WTC11 (cell line): ENCODE results near the gene STK32C. TPM values are rescaled to one million over a fixed set of nuclear protein-coding genes. Genes with fewer than 3 reads are reported as not detected.
A peak's percentile ranks its signal among the peaks of the same experiment; 100 is the strongest.

Experiments used
- ATAC-seq: fragments of 200-7000 bp; cut with Tn5 transposase; 2 replicates; pipeline ENCODE4 v1.10.0; 2021; ENCODE audit warnings: mild to moderate bottlenecking, moderate library complexity
- CTCF ChIA-PET: fragments of 300-600 bp; sonication (Branson Sonifier 250); formaldehyde crosslinking; loops from one replicate; lab custom pipeline; 2021; ENCODE audit warnings: antibody characterized with exemption; lab: Charles Lee
- POLR2A ChIA-PET: fragments of 350-600 bp; sonication (Branson Sonifier 250); formaldehyde crosslinking; loops from one replicate; lab custom pipeline; 2021; ENCODE audit warnings: antibody characterized with exemption; lab: Charles Lee
- DNase-seq: peaks from one replicate; pipeline ENCODE4 v3.0.0; 2021; ENCODE audit warnings: low spot score
- H3K27ac Mint-ChIP-seq: 2 replicates; pipeline ENCODE4 v1.8.0; 2021; ENCODE audit warnings: mixed read lengths
- H3K27me3 Mint-ChIP-seq: 2 replicates; pipeline ENCODE4 v1.8.0; 2021; ENCODE audit warnings: low read depth, mild to moderate bottlenecking, moderate library complexity, mixed read lengths
- H3K36me3 Mint-ChIP-seq: 2 replicates; pipeline ENCODE4 v1.8.0; 2021; ENCODE audit warnings: mixed read lengths
- H3K4me1 Mint-ChIP-seq: 2 replicates; pipeline ENCODE4 v1.8.0; 2022; ENCODE audit warnings: mixed read lengths
- H3K4me3 Mint-ChIP-seq: 2 replicates; pipeline ENCODE4 v1.8.0; 2021; ENCODE audit warnings: mild to moderate bottlenecking, moderate library complexity, mixed read lengths
- H3K9me3 Mint-ChIP-seq: 2 replicates; pipeline ENCODE4 v1.8.0; 2021; ENCODE audit warnings: mixed read lengths
- ARID4B ChIP-seq: sonication (generic); formaldehyde crosslinking; IDR thresholded peaks from 2 replicates; pipeline ENCODE4 v1.8.0; 2023; ENCODE audit warnings: missing genetic modification reagents, mild to moderate bottlenecking, borderline replicate concordance
- E2F4 ChIP-seq: sonication (generic); formaldehyde crosslinking; IDR thresholded peaks from 2 replicates; pipeline ENCODE4 v1.8.1; 2022; ENCODE audit warnings: low read depth, mild to moderate bottlenecking, moderate library complexity, missing genetic modification reagents, borderline replicate concordance
- E2F5 ChIP-seq: sonication (generic); formaldehyde crosslinking; IDR thresholded peaks from 2 replicates; pipeline ENCODE4 v1.8.1; 2022; ENCODE audit warnings: mild to moderate bottlenecking, moderate library complexity, missing genetic modification reagents
- GABPB1 ChIP-seq: sonication (generic); formaldehyde crosslinking; IDR thresholded peaks from 2 replicates; pipeline ENCODE4 v1.8.1; 2023; ENCODE audit warnings: mild to moderate bottlenecking, missing genetic modification reagents
- GRHL2 ChIP-seq: fragments of 250-450 bp; sonication (Bioruptor Pico); IDR thresholded peaks from 2 replicates; pipeline ENCODE4 v1.8.0; 2022; ENCODE audit warnings: mild to moderate bottlenecking, moderate library complexity; ENCODE audit not compliant: insufficient replicate concordance, severe bottlenecking
- NFE2L1 ChIP-seq: sonication (generic); formaldehyde crosslinking; IDR thresholded peaks from 2 replicates; pipeline ENCODE4 v1.8.1; 2023; ENCODE audit warnings: missing genetic modification reagents
- NFYB ChIP-seq: sonication (generic); formaldehyde crosslinking; conservative IDR thresholded peaks from 2 replicates; pipeline ENCODE4 v1.8.0; 2022; ENCODE audit warnings: low read depth, missing genetic modification reagents
- NR1H2 ChIP-seq: sonication (generic); formaldehyde crosslinking; IDR thresholded peaks from 2 replicates; pipeline ENCODE4 v1.9.0; 2021; ENCODE audit warnings: mild to moderate bottlenecking, moderate library complexity, missing genetic modification reagents
- PRDM15 ChIP-seq: sonication (generic); formaldehyde crosslinking; IDR thresholded peaks from 2 replicates; pipeline ENCODE4 v1.8.0; 2022; ENCODE audit warnings: missing genetic modification reagents
- PRRX2 ChIP-seq: fragments of 250-450 bp; sonication (Bioruptor Pico); IDR thresholded peaks from 2 replicates; pipeline ENCODE4 v1.8.0; 2021; ENCODE audit warnings: mild to moderate bottlenecking
- ZBTB21 ChIP-seq: sonication (generic); formaldehyde crosslinking; IDR thresholded peaks from 2 replicates; pipeline ENCODE4 v1.8.1; 2023; ENCODE audit warnings: mild to moderate bottlenecking, missing genetic modification reagents, borderline replicate concordance
- ZNF138 ChIP-seq: sonication (generic); formaldehyde crosslinking; conservative IDR thresholded peaks from 2 replicates; pipeline ENCODE4 v1.8.1; 2022; ENCODE audit warnings: mild to moderate bottlenecking, moderate library complexity, missing genetic modification reagents
- ZNF263 ChIP-seq: sonication (generic); formaldehyde crosslinking; IDR thresholded peaks from 2 replicates; pipeline ENCODE4 v1.8.1; 2022; ENCODE audit warnings: low read depth, mild to moderate bottlenecking, moderate library complexity, missing genetic modification reagents
- ZNF423 ChIP-seq: fragments of 250-450 bp; sonication (Bioruptor Pico); IDR thresholded peaks from 2 replicates; pipeline ENCODE4 v2.1.2; 2022; ENCODE audit warnings: mild to moderate bottlenecking, moderate library complexity
- total RNA-seq: library from RNA; stranded (reverse); gene quantifications from 3 replicates; pipeline ENCODE4 v1.2.3, GENCODE V29; 2021
- TF ChIP-seq, protein P1 (sequence below): sonication (generic); formaldehyde crosslinking; conservative IDR thresholded peaks from 2 replicates; pipeline ENCODE4 v1.8.1; 2023; ENCODE audit warnings: mild to moderate bottlenecking, low read depth, missing genetic modification reagents, moderate library complexity
- TF ChIP-seq, protein P2 (sequence below): sonication (generic); formaldehyde crosslinking; conservative IDR thresholded peaks from 2 replicates; pipeline ENCODE4 v1.8.1; 2022; ENCODE audit warnings: mild to moderate bottlenecking, missing genetic modification reagents

The STK32C gene
- total RNA-seq, 1 experiment from 2014 or later = 20.7 TPM

- POLR2A ChIA-PET = no interaction called here
- TF ChIP-seq GRHL2 (CRISPR knock-in tag) (no peak), ARID4B (CRISPR knock-in tag) (no peak), ZBTB21 (CRISPR knock-in tag) (no peak), NFE2L1 (CRISPR knock-in tag) (no peak), PRRX2 (CRISPR knock-in tag) (no peak), ZNF423 (peak; percentile 64), GABPB1 (CRISPR knock-in tag) (0 out of 2 replicates have a peak, but pooled peaks have one; percentile 14), E2F5 (CRISPR knock-in tag) (no peak), ZNF263 (CRISPR knock-in tag) (no peak), ZNF138 (no peak)
- TF ChIP-seq, protein P1, sequence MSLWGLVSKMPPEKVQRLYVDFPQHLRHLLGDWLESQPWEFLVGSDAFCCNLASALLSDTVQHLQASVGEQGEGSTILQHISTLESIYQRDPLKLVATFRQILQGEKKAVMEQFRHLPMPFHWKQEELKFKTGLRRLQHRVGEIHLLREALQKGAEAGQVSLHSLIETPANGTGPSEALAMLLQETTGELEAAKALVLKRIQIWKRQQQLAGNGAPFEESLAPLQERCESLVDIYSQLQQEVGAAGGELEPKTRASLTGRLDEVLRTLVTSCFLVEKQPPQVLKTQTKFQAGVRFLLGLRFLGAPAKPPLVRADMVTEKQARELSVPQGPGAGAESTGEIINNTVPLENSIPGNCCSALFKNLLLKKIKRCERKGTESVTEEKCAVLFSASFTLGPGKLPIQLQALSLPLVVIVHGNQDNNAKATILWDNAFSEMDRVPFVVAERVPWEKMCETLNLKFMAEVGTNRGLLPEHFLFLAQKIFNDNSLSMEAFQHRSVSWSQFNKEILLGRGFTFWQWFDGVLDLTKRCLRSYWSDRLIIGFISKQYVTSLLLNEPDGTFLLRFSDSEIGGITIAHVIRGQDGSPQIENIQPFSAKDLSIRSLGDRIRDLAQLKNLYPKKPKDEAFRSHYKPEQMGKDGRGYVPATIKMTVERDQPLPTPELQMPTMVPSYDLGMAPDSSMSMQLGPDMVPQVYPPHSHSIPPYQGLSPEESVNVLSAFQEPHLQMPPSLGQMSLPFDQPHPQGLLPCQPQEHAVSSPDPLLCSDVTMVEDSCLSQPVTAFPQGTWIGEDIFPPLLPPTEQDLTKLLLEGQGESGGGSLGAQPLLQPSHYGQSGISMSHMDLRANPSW (CRISPR knock-in tag) = no peak
- TF ChIP-seq, protein P2, sequence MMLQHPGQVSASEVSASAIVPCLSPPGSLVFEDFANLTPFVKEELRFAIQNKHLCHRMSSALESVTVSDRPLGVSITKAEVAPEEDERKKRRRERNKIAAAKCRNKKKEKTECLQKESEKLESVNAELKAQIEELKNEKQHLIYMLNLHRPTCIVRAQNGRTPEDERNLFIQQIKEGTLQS (CRISPR knock-in tag) = no peak
- CTCF ChIA-PET = interaction anchor here (0.8 kb wide), 1 partner anchor 166 kb away, joined by 3 read pairs; no protein-coding TSS in a partner anchor
- H3K4me1 Mint-ChIP-seq = no peaks in the 10 kb centered on the region
- peaks cover 10% of the 10 kb centered on the region; the same call in 1 of the 2 replicates for H3K36me3 Mint-ChIP-seq
- peaks cover 14% of the 10 kb centered on the region for H3K27me3 Mint-ChIP-seq
- peaks cover 4% of the 10 kb centered on the region for H3K9me3 Mint-ChIP-seq
- H3K4me3 Mint-ChIP-seq = no peak overlapping the region
- no peak overlapping the region for H3K27ac Mint-ChIP-seq
- ATAC-seq (no peak), DNase-seq (no peak)
Observed at GRCh38 chr10:132193907-132194552, 113.7 kb downstream of the STK32C start.

DNA sequence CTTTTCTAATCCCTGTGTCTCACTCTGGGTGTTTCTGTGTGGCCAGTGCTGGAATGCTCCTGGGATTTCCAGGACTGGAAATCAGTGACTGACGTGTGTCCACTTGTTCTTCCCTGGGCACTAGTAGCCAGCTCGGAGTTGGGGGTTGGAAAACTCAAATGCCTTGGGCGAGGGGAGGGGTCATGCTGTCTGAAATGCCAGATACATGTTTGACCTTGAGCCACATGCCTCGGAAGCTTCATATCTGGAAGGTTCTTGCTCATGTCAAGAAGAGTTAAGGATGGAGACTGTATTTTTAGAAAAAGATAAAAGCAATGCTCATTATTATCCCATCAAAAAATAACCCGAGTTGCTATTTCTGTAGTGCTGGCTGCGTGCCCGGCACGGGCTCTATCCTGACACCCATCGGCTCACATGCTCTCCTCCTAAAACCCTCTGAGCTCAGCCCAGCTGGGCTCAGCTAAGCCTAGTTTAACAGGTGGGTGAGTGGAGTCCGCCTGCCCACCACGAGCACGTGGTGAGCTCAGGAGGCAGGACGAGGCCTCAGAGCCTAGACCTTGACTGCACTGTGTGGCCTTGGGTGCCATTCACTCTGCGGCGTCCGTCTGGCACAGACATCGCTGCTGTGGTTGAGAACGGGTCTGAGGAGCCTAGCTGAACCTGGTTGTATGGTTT is 114.6 kb downstream of the STK32C start:
- peak overlapping the region; percentile 32; the same call in 1 of the 2 replicates for H3K27ac Mint-ChIP-seq
- CTCF ChIA-PET = no interaction called here
- TF ChIP-seq NR1H2 (CRISPR knock-in tag) (no peak), NFYB (no peak), PRDM15 (CRISPR knock-in tag) (no peak), E2F4 (CRISPR knock-in tag) (no peak)
- TF ChIP-seq, all 79 proteins: peak for 0
- H3K4me1 Mint-ChIP-seq = peaks cover 1% of the 10 kb centered on the region; the same call in 1 of the 2 replicates
- peaks cover 4% of the 10 kb centered on the region for H3K9me3 Mint-ChIP-seq
- H3K4me3 Mint-ChIP-seq = no peak overlapping the region
- peaks cover 10% of the 10 kb centered on the region; the same call in 1 of the 2 replicates for H3K36me3 Mint-ChIP-seq
- DNase-seq (no peak), ATAC-seq (no peak)
- H3K27me3 Mint-ChIP-seq = peaks cover 23% of the 10 kb centered on the region
- POLR2A ChIA-PET = no interaction called here
